Neural cell (in vitro differentiated cells): ENCODE measurements around the gene SFI1. TPM values are rescaled to one million over a fixed set of nuclear protein-coding genes. Genes with fewer than 3 reads are reported as not detected.
A peak's percentile ranks its signal among the peaks of the same experiment; 100 is the strongest.

Experiments
- H2AFZ ChIP-seq: fragments of 200-600, 300-800 bp; sonication (generic), shearing (Covaris generic); 2 replicates; pipeline ENCODE4 v1.6.0; 2014; ENCODE audit warnings: low read depth, mild to moderate bottlenecking, antibody characterized with exemption, low read length, moderate library complexity
- H3F3A ChIP-seq: fragments of 200-600 bp; shearing (Covaris generic); 2 replicates; pipeline ENCODE4 v1.6.1; 2016; ENCODE audit warnings: mild to moderate bottlenecking, moderate library complexity, mixed read lengths, antibody characterized with exemption, low read length; ENCODE audit not compliant: insufficient read depth, poor library complexity, severe bottlenecking
- H3K27ac ChIP-seq: fragments of 200-600, 300-800 bp; sonication (generic), shearing (Covaris generic); 2 replicates; pipeline ENCODE4 v1.5.1; 2014; ENCODE audit warnings: mild to moderate bottlenecking, low read length, moderate library complexity
- H3K27me3 ChIP-seq: fragments of 300-800, 200-600 bp; sonication (generic), shearing (Covaris generic); 2 replicates; pipeline ENCODE4 v1.6.0; 2014; ENCODE audit warnings: mild to moderate bottlenecking, low read depth, low read length, moderate library complexity; ENCODE audit not compliant: insufficient read depth
- H3K36me3 ChIP-seq: fragments of 300-800, 200-600 bp; sonication (generic), shearing (Covaris generic); 2 replicates; pipeline ENCODE4 v1.5.1; 2014; ENCODE audit warnings: mild to moderate bottlenecking, antibody characterized with exemption, low read length, moderate library complexity; ENCODE audit not compliant: insufficient read depth
- H3K4me2 ChIP-seq: fragments of 300-800, 200-600 bp; sonication (generic), shearing (Covaris generic); 2 replicates; pipeline ENCODE4 v1.6.0; 2014; ENCODE audit warnings: mild to moderate bottlenecking, low read length
- H3K4me3 ChIP-seq: fragments of 300-800, 200-600 bp; sonication (generic), shearing (Covaris generic); 2 replicates; pipeline ENCODE4 v1.5.1; 2014; ENCODE audit warnings: mild to moderate bottlenecking, low read length, moderate library complexity
- H3K79me2 ChIP-seq: fragments of 200-600 bp; shearing (Covaris generic); replicated peaks from 2 replicates; pipeline ENCODE4 v1.6.0; 2014; ENCODE audit warnings: mild to moderate bottlenecking, low read length, moderate library complexity; ENCODE audit not compliant: insufficient read depth
- H3K9ac ChIP-seq: fragments of 300-800, 200-600 bp; sonication (generic), shearing (Covaris generic); 2 replicates; pipeline ENCODE4 v1.6.1; 2016; ENCODE audit warnings: mild to moderate bottlenecking, low read length, mixed read lengths
- H3K9me2 ChIP-seq: fragments of 200-600 bp; shearing (Covaris generic); 2 replicates; pipeline ENCODE4 v1.6.1; 2016; ENCODE audit warnings: mild to moderate bottlenecking, low read length, mixed read lengths; ENCODE audit not compliant: insufficient read depth
- H3K9me3 ChIP-seq: fragments of 200-600, 300-800 bp; sonication (generic), shearing (Covaris generic); 2 replicates; pipeline ENCODE4 v1.6.1; 2016; ENCODE audit warnings: mild to moderate bottlenecking, mixed run types, low read length, moderate library complexity, mixed read lengths
- H4K20me1 ChIP-seq: fragments of 200-600 bp; shearing (Covaris generic); 2 replicates; pipeline ENCODE4 v1.6.1; 2016; ENCODE audit warnings: mild to moderate bottlenecking, mixed run types; ENCODE audit not compliant: insufficient read depth
- EP300 ChIP-seq: fragments of 450-650 bp; conservative IDR thresholded peaks from 2 replicates; pipeline ENCODE4 v1.6.1; 2014; ENCODE audit warnings: antibody characterized with exemption, mild to moderate bottlenecking, moderate library complexity; ENCODE audit not compliant: poor library complexity, severe bottlenecking
- EZH2 ChIP-seq: fragments of 200-600, 300-800 bp; shearing (Covaris generic), sonication (generic); IDR thresholded peaks from 2 replicates; pipeline ENCODE4 v1.6.1; 2014; ENCODE audit warnings: antibody characterized with exemption, low read length, borderline replicate concordance, mild to moderate bottlenecking; ENCODE audit not compliant: insufficient read depth, poor library complexity, severe bottlenecking
- POLR2AphosphoS5 ChIP-seq: IDR thresholded peaks from 2 replicates; pipeline ENCODE4 v1.6.1; 2012
- RAD21 ChIP-seq: fragments of 450-650 bp; conservative IDR thresholded peaks from 2 replicates; pipeline ENCODE4 v1.6.1; 2014; ENCODE audit warnings: antibody characterized with exemption, mild to moderate bottlenecking, moderate library complexity
- REST ChIP-seq: IDR thresholded peaks from 2 replicates; pipeline ENCODE4 v1.6.1; 2012; ENCODE audit warnings: borderline replicate concordance
- TAF1 ChIP-seq: IDR thresholded peaks from 2 replicates; pipeline ENCODE4 v1.6.1; 2012; ENCODE audit warnings: low read depth
- polyA plus RNA-seq: library from polyadenylated mRNA; depleted of rRNA; stranded (reverse); fragments of >200 nt; gene quantifications from 2 replicates; pipeline ENCODE4 v1.2.3, GENCODE V29; 2014
- TF ChIP-seq, protein P1 (sequence below): fragments of 450-650 bp; IDR thresholded peaks from 2 replicates; pipeline ENCODE4 v1.5.1; 2014; ENCODE audit warnings: antibody characterized with exemption, mild to moderate bottlenecking, moderate library complexity; ENCODE audit not compliant: poor library complexity, severe bottlenecking

SFI1 gene
- polyA plus RNA-seq, 1 donor from 2014 or later: 19.9 TPM

GRCh38 chr22:31623592-31624304, 127.4 kb downstream of the SFI1 start:
- Histone ChIP-seq H3K4me2 (no peak overlapping the region), H4K20me1 (no peaks in the 10 kb centered on the region), H3K27me3 (no peaks in the 10 kb centered on the region), H3K27ac (peak overlapping the region; percentile 75), H3K9me2 (no peaks in the 10 kb centered on the region), H3F3A (no peaks in the 10 kb centered on the region), H3K36me3 (peaks cover 4% of the 10 kb centered on the region), H3K79me2 (no peaks in the 10 kb centered on the region), H3K4me3 (peak overlapping the region; percentile 57), H3K9me3 (no peaks in the 10 kb centered on the region), H2AFZ (no peak overlapping the region), H3K9ac (no peak overlapping the region)
- TF ChIP-seq REST: no peak

DNA sequence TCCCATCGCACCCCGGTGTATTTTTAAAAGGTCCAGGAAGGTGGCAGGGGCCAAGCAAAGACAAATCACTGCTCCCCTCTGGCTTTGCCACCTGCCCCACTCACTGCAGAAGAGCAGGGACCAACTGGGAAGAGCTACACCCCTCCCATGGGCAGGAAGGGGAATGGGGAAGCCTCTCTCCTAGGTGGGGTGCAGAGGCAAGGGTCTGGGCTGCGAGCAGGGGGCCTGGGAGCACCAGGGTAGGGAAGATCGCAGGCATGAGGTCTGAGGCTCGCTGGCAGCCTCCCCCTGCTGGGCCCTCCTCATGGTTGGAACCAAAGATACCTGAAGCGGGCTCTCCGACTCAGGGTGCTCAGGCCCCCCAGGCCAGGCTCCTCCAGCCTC, 128.9 kb downstream of the SFI1 start:
- Histone ChIP-seq H3K36me3 (no peaks in the 10 kb centered on the region), H3K9me2 (no peaks in the 10 kb centered on the region), H3K4me3 (peak overlapping the region; percentile 57), H2AFZ (no peak overlapping the region), H3K4me2 (no peak overlapping the region), H3K79me2 (no peaks in the 10 kb centered on the region), H3K9me3 (no peaks in the 10 kb centered on the region), H3K27me3 (no peaks in the 10 kb centered on the region), H3K9ac (peak overlapping the region; percentile 64), H4K20me1 (no peaks in the 10 kb centered on the region), H3K27ac (peak overlapping the region; percentile 75), H3F3A (no peaks in the 10 kb centered on the region)
- TF ChIP-seq EZH2 (no peak), POLR2AphosphoS5 (no peak), RAD21 (no peak)
- TF ChIP-seq, protein P1, sequence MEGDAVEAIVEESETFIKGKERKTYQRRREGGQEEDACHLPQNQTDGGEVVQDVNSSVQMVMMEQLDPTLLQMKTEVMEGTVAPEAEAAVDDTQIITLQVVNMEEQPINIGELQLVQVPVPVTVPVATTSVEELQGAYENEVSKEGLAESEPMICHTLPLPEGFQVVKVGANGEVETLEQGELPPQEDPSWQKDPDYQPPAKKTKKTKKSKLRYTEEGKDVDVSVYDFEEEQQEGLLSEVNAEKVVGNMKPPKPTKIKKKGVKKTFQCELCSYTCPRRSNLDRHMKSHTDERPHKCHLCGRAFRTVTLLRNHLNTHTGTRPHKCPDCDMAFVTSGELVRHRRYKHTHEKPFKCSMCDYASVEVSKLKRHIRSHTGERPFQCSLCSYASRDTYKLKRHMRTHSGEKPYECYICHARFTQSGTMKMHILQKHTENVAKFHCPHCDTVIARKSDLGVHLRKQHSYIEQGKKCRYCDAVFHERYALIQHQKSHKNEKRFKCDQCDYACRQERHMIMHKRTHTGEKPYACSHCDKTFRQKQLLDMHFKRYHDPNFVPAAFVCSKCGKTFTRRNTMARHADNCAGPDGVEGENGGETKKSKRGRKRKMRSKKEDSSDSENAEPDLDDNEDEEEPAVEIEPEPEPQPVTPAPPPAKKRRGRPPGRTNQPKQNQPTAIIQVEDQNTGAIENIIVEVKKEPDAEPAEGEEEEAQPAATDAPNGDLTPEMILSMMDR: no peak

GRCh38 chr22:31625661-31626426, 129.5 kb downstream of the SFI1 start:
- no peaks in the 10 kb centered on the region for H3F3A ChIP-seq
- H3K9me3 ChIP-seq: no peaks in the 10 kb centered on the region
- peak; percentile 49 for TF ChIP-seq POLR2AphosphoS5
- no peak for TF ChIP-seq EP300
- peak; percentile 40 for TF ChIP-seq TAF1
- no peaks in the 10 kb centered on the region for H3K27me3 ChIP-seq
- no peaks in the 10 kb centered on the region for H3K9me2 ChIP-seq
- peak overlapping the region; percentile 64 for H3K9ac ChIP-seq
- H4K20me1 ChIP-seq: no peaks in the 10 kb centered on the region
- H3K4me2 ChIP-seq: no peak overlapping the region
- H3K4me3 ChIP-seq: peak overlapping the region; percentile 57
- no peaks in the 10 kb centered on the region for H3K36me3 ChIP-seq
- H2AFZ ChIP-seq: no peak overlapping the region
- peak overlapping the region; percentile 75 for H3K27ac ChIP-seq
- no peaks in the 10 kb centered on the region for H3K79me2 ChIP-seq
